Activated CD4-positive, alpha-beta T cell treated with anti-CD3 and anti-CD28 coated beads, Interleukin-10, Interleukin-2, amounts not matched to agents 100 ng/mL and 50 ng/mL, durations not matched to agents 16 hours and 8 hours (primary cell): ENCODE data around the gene TUBB2A.
"Not testable (repeated sequence)": the region's sequence is repeated elsewhere in the genome, so short reads cannot be mapped to it uniquely, and the experiment has no call there.

Experiments
- DNase-seq: peaks from one replicate; pipeline ENCODE4 v3.0.0-alpha.2; 2020

The TUBB2A gene

DNA sequence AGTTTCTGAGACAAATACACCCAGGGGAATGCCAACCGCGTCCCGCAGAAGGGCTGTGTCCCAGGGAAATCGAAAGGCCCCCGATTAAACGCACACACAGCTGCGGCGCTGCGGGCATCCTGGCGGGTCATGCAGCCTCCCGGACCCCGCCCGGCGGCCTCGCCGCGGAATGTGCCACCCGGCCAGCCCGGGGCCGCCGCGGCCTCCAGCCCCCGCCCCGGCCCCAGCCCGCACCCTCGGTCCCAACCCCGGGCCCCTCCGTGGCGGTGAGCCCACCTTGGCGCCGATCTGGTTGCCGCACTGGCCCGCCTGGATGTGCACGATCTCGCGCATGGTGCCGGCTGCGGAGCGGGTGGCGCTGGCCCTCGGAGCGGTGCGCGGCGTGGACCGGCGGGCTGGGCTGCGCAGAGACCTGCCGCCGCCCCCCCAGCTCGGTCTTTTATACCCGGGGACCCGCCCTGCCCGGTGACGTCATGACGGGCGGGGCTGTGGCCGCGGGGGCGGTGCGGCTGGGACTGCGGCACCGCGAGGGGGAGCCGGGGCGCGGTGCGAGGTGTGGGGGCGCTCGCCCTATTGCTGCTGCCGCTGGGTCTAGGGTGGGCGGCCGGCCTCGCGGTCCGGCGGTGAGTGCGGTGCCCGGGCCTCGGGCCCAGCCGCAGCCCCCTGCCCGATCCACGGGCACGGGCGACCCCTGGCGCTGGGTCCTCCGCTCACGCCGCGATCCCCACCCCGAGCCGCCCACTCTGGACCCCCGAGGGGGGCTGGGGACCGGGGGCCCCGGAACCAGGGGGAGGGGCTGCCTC, at the start of gene TUBB2A:
Gene TUBB2A, minus strand, starts transcription at position 414 of the 803 bp plus-strand sequence. Its CDS starts 81 bp downstream, at position 333.
- peak; percentile 83 for DNase-seq

DNA sequence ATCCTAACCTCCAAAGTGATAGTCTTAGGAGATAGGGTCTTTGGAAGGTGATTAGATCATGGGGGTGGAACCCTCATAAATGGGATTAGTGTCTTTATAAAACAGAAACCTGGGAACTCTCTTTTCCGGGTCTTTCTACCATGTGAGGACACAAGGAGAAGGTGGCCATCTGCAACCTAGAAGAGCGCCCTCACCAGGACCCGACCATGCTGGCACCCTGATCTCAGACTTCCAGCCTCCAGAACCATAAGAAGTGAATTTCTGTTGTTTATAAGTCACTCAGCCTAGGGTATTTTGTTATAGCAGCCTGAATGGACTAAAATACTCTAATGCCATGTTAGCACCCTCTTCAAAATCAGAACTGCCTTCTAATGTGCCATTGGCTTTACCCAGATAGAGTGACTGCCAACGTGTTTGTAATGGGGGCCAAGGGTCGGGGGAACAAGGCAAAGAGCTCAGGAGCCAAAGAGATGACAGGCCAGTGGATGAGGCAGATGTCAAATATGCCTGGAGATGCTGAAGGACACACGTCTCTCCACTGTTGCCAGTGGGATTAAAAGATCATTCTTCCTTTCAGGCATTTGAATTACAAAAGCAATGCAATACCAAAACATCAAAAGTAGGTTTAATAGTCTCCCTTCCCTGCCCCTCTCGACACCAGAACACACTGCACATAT, 49.1 kb upstream of the TUBB2A start:
- no peak for DNase-seq

GRCh38 chr6:3205913-3206312, 48.6 kb upstream of the TUBB2A start:
- DNase-seq, result no peak

DNA sequence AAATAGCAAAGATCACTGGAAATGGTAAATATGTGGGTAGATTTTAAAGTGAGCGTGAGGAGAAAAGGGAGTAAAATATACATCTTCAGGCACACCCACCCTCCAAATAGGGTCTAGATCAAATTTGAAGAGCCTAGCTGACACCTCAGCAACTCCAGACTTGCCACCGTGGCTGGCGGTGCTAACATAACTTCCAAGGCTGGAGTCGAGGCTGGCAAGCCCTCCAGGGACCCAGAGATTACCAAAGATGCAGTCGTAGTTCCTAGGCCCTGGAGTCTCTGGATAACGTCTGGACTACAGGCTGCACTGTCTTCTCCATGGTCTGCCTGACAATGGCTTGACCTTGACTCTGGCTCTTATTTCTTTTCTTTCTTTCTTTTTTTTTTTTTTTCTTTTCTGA, 47.6 kb upstream of the TUBB2A start:
- DNase-seq, result no peak

GRCh38 chr6:3202999-3203696, 45.8 kb upstream of the TUBB2A start:
- DNase-seq, result no peak

- DNase-seq, result no peak
These were observed 44.0 kb upstream of the TUBB2A start for GRCh38 chr6:3201388-3201787.

- DNase-seq, result no peak
These were observed 43.3 kb upstream of the TUBB2A start for GRCh38 chr6:3200682-3201081.

- no peak for DNase-seq
These were observed 42.0 kb upstream of the TUBB2A start for GRCh38 chr6:3199382-3199781.

DNA sequence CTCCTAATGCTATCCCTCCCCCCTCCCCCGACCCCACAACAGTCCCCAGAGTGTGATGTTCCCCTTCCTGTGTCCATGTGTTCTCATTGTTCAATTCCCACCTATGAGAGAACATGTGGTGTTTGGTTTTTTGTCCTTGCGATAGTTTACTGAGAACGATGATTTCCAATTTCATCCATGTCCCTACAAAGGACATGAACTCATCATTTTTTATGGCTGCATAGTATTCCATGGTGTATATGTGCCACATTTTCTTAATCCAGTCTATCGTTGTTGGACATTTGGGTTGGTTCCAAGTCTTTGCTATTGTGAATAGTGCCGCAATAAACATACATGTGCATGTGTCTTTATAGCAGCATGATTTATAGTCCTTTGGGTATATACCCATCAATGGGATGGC, 40.4 kb upstream of the TUBB2A start:
- not testable (repeated sequence) for DNase-seq

DNA sequence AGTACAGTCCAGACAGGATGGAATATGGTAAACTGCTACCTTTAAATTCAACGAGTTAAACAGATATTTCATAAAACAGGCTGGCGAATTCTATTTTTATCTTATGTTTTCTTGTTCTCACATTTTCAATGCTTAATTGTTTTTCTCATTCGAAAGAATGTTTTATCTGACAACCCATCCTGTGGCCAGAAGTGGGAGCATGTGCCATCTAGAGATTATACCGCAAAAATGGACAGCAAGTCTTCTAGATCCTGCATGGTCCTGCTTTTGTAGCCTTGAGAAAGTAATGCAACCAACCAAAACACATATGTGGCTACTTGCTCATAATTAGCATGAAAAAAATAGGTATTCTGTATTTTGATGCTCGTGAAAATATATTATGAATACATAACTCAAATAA, 39.4 kb upstream of the TUBB2A start:
- DNase-seq, result no peak

GRCh38 chr6:3195695-3196497, 38.6 kb upstream of the TUBB2A start:
- DNase-seq, result no peak

DNA sequence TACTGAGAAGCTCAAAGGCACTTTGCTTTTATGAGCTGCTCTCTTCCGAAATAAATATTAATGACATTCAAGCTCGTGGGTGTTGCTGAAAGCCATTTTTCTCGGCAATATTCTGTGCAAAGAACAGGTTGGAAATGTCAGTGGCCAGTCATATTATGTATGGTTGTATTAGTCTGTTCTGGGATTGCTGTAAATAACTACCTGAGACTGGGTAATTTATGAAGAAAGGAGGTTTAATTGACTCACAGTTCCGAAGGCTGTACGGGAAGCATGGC, 38.0 kb upstream of the TUBB2A start:
- DNase-seq, result no peak

DNA sequence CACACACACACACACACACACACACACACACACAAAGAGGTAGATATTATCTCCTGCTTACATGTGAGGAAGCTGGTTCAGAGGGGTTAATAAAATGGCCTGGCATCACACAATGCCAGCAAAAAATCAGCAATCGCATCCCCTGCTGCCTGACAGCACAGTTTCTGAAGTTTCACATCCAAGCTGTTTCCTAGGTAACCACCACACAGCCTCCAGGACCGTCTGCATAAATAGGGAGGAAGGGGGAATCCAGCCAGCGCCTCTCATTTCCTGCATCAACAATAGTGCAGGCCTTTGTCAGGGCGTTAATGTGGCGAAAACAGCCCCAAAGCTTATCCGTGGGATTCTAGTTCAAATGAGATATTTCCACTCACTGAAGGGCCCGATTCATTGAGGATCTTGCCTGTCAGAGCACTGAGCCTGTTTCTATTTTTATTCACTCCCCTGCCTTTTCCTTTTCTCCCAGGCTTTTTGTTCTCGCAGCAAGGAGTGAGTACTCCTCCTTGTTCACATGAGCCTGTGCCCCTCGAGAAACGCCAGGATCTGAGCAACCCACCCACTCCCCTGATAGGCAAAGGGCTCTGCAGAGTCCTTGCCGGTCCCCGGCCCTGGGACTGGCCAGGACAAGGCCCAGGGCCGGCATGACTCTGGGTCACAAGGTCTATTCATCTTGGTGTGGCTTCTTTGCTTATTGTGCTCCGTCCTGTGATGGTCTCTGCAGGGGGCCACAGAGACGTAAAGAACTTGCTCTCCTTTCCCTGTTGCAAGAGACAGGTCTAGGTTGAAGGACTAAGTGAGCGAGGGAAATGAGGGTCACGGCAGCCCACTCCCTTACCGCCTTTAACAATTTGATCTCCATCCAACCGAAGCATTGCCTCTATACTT, 37.4 kb upstream of the TUBB2A start:
- DNase-seq, result no peak

DNA sequence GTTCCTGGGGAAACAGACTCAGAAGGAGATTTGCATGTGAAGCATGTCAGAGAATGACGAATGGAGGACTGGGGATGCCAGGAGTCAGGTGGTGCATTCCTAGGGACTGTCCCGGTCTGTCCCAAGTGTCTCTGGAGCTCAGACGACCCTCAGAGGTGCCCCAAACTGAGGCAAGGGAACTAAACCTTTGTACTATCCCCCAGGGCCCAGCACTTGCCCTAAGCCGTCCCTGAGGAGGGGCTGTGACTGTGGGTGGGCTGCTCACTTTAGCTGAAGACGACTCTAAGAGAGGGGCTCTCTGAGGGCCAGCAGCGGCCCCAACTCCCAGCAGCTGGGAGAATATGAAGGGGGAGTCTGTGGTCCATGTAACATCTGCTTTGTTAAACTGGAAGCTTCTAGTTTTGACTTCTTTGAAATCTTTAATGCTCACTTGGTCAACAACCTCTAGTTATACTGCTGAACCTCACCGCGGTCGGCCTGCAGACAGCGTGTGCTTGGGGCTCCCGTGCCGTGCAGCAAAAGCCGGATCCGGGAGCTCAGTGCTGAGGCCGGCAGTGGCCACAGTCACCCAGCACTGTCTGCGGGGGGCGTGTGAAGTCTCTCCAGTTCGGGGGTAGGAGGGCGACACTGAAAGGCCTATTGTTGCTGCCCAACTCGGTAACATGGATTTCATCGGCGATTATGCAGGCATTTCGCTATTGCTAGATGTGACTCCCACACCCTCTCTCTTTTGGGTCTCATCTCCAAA, 35.9 kb upstream of the TUBB2A start:
- DNase-seq, result no peak

- no peak for DNase-seq
These were observed 33.4 kb upstream of the TUBB2A start for GRCh38 chr6:3190779-3191178.

DNA sequence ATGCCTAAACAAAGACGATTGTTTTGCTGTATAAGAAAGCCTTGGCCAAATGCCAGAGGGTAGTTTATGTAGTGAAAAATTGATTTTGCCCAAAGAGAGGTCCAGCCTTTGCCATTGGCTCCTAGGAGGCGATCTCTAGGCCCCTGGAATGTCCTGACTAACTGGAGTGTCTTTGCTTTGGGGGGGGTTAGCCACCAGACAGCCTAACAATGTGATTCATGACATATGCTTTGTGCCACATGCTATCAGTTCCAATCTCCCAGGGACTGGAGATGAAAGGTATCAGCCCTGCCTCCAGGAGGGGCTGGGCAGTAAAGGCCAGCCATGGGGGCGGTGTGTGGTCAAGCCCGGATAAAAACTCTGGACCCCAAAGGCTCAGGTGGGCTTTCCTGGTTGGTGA, 32.7 kb upstream of the TUBB2A start:
- DNase-seq, result no peak

DNA sequence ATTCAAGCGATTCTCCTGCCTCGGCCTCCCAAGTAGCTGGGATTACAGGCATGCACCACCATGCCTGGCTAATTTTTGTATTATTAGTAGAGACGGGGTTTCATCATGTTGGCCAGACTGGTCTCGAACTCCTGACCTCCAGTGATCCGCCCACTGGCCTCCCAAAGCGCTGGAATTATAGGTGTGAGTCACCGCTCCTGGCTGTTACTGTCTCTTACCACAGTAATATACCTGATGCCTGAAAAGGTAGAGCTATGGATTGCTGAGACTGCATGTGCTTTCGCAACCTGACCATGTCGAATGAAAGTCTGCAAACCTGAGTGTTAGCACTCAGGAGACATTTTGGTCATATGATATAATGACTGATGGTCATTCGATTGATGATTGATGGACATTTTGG, 31.8 kb upstream of the TUBB2A start:
- not testable (repeated sequence) for DNase-seq

- DNase-seq, result no peak
These were observed 30.9 kb upstream of the TUBB2A start for GRCh38 chr6:3188262-3188661.

DNA sequence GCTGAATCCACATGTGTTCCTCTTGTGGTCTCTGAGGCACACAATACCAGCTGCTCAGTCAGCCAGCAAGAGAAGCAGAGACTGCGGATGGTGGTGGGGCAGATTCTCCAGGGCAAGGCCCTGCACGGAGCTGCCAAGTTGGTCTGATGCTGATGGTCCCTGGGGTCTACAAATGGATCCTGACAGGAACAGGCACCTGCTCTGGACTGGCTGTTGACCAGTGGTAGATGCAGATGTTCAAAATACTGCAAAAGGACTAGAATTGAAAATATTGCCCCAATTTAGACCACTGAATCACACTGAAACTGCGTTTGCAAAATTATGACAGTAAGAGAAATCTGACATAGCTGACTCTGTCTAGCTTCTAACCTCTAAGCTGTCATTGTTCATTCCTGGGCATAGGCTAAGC, 29.6 kb upstream of the TUBB2A start:
- DNase-seq, result no peak

DNA sequence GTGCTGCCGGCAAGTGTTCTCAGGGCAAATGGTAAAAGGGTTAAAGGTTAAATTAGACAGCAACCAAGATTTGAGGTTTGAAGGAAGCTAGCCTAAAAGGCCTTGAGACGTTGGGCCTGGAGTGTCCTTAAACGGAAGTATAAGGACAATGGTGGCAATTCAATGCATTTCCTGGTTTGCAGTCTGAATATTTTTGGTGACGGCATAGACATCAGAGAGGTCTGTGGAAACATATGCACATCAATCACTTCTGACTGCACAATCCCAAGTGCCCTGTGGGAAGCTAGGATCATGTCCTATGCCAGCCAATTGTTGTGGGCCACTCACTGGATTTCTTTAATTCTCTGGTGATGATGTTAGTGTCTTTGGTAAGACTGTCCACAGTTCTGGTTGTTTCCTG, 25.7 kb upstream of the TUBB2A start:
- DNase-seq, result no peak

- no peak for DNase-seq
These were observed 23.8 kb upstream of the TUBB2A start for GRCh38 chr6:3181105-3181504.
